ENCODE results near the gene XYLT1.

DNA sequence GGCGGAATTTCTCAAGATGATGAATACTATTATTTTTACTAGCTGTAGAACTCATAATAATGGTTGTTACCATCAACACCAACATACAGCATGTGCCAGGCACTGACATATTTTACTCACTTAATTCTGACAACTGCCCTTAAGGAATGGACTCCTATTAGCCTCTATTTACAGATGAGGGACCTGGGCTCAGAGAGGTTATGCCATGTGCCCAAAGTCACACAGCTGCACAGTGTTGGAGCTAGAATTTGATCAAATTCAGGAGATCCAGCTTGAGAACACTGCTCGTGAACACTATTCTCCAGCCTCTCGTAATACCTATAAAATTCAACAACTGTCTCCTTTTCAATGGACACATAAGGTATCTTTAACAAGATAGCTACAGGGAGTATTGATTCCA is 97.2 kb downstream of the XYLT1 start:
- TF ChIP-seq, protein P1, sequence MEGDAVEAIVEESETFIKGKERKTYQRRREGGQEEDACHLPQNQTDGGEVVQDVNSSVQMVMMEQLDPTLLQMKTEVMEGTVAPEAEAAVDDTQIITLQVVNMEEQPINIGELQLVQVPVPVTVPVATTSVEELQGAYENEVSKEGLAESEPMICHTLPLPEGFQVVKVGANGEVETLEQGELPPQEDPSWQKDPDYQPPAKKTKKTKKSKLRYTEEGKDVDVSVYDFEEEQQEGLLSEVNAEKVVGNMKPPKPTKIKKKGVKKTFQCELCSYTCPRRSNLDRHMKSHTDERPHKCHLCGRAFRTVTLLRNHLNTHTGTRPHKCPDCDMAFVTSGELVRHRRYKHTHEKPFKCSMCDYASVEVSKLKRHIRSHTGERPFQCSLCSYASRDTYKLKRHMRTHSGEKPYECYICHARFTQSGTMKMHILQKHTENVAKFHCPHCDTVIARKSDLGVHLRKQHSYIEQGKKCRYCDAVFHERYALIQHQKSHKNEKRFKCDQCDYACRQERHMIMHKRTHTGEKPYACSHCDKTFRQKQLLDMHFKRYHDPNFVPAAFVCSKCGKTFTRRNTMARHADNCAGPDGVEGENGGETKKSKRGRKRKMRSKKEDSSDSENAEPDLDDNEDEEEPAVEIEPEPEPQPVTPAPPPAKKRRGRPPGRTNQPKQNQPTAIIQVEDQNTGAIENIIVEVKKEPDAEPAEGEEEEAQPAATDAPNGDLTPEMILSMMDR (IDR thresholded peaks at IDR 0.05), result no peak
- no peak for TF ChIP-seq POLR2A (IDR thresholded peaks at IDR 0.05)

All from thyroid gland (tissue), 4 donors.